ENCODE measurements around the gene MDFIC2. TPM values are rescaled to one million over a fixed set of nuclear protein-coding genes. Genes with fewer than 3 reads are reported as not detected.

The MDFIC2 gene
- total and polyA plus RNA-seq, 2 of the 13 experiments (the other 11 are each of a cell fraction or from before 2014, with no cell fraction given) = not detected

DNA sequence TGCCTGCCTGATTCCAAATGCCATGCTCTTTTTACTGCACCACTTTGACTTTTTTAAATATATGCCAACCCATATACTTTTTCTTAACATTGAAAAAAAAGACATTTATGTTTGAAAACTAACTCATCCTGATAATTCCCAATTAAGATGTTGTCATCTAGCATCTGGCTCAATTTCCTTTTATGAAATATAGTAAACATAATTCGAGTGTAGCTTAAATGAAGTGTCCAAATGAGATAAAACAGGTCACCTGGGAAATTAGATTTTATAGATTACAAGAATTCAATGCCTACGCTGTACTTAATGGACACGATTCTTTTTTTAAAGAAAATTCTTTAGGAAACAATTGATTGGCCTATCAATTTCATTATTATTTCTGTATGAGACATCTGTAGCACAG is 2.8 kb downstream of the MDFIC2 start:
- H3K36me3 ChIP-seq (replicated peaks in 1 of 2; ENCODE audit: control insufficient read depth in 1 of 2, insufficient read depth in 2 of 2, low read length in 2 of 2) = no peaks in the 10 kb centered on the region
- TF ChIP-seq AHDC1 (CRISPR knock-in tag; IDR thresholded peaks at IDR 0.05; ENCODE audit: borderline replicate concordance) = no peak
- no peak for TF ChIP-seq CC2D1A (CRISPR knock-in tag; IDR thresholded peaks at IDR 0.05)
- TF ChIP-seq CCDC6 (CRISPR knock-in tag; IDR thresholded peaks at IDR 0.05) = no peak
- TF ChIP-seq ZNF660 (CRISPR knock-in tag; IDR thresholded peaks at IDR 0.05; ENCODE audit: borderline replicate concordance, low read depth) = no peak
- TF ChIP-seq ZBTB49 (CRISPR knock-in tag; IDR thresholded peaks at IDR 0.05; ENCODE audit: borderline replicate concordance) = no peak
- TF ChIP-seq ATAD3A (CRISPR knock-in tag; IDR thresholded peaks at IDR 0.05) = no peak
- TF ChIP-seq ZNF574 (CRISPR knock-in tag; IDR thresholded peaks at IDR 0.05) = no peak
- no peak overlapping the region for H3K4me2 ChIP-seq (ENCODE audit: low read depth, low read length)
- no peak overlapping the region for H3K27ac ChIP-seq (ENCODE audit: extremely low read length, insufficient read depth, low read length)
- no peaks in the 10 kb centered on the region for H3K4me1 ChIP-seq (ENCODE audit: insufficient read depth, low read length)
- H3K9ac ChIP-seq (ENCODE audit: insufficient read depth, low read depth, low read length) = no peak overlapping the region
- no peak for FAIRE-seq
- ChIA-PET POLR2A (no interaction called here), CTCF (ENCODE audit: low intra/inter-chr PET ratio, low total read pairs) (no interaction called here)
- no peak for ATAC-seq
- no peaks in the 10 kb centered on the region for H3K9me3 ChIP-seq (ENCODE audit: low read length)
- H2AFZ ChIP-seq (ENCODE audit: low read length) = no peak overlapping the region
- no TSS peak for BruUV-seq (replicated peaks)
- intact Hi-C loops (cut with micrococcal nuclease; ENCODE audit: unreplicated experiment) (no loop called here), in situ Hi-C loops (cut with HindIII; ENCODE audit: extremely low pct_ligation_motif_present, low pct_unique_long_range_greater_than_20kb) (no loop called here)
- no peaks in the 10 kb centered on the region for H4K20me1 ChIP-seq (ENCODE audit: insufficient read depth, low read length)
- no peak overlapping the region for H3K4me3 ChIP-seq (replicated peaks in 1 of 3; ENCODE audit: insufficient read depth in 1 of 3, low read depth in 2 of 3, low read length in 3 of 3)
- DNase-seq (ENCODE audit: low spot score) = no peak
- WGBS (ENCODE audit: low lambda C conversion rate) = 3% methylated on average over 3 of the region's 3 CpGs
- H3K79me2 ChIP-seq (ENCODE audit: insufficient read depth, low read length) = no peaks in the 10 kb centered on the region
- H3K27me3 ChIP-seq (ENCODE audit: control insufficient read depth in 1 of 2, insufficient read depth in 2 of 2, low read length in 2 of 2) = no peaks in the 10 kb centered on the region
